ENCODE results near the gene DDX1.

DNA sequence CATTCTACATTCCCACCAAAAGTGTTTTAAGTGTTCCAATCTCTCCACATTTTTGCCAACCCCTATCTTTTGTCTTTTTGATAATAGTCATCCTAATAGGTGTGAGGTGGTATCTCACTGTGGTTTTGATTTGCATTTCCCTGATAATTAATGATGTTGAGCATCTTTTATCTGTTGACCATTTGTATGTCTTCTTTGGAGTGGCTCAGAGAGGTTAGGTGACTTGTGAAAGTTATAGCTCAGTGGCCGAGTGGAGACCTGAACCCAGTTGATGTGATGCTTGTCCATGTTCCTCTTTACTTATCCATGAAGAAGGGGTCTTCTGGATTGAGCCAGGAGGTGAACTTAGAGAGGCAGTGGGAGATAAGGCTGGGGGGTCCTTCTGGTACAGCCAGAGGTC, 78.8 kb downstream of the DDX1 start:
- TF ChIP-seq POLR2A (IDR thresholded peaks at IDR 0.05; ENCODE audit: low read depth, low read length) (no peak), MYC (IDR thresholded peaks at IDR 0.05; ENCODE audit: low read depth, low read length) (no peak), EZH2 (IDR thresholded peaks at IDR 0.05; ENCODE audit: borderline replicate concordance, low read depth, low read length, severe bottlenecking) (no peak)
- TF ChIP-seq, protein P1, sequence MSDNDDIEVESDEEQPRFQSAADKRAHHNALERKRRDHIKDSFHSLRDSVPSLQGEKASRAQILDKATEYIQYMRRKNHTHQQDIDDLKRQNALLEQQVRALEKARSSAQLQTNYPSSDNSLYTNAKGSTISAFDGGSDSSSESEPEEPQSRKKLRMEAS (IDR thresholded peaks at IDR 0.05; ENCODE audit: insufficient read depth, insufficient read length), result no peak
- TF ChIP-seq, protein P2, sequence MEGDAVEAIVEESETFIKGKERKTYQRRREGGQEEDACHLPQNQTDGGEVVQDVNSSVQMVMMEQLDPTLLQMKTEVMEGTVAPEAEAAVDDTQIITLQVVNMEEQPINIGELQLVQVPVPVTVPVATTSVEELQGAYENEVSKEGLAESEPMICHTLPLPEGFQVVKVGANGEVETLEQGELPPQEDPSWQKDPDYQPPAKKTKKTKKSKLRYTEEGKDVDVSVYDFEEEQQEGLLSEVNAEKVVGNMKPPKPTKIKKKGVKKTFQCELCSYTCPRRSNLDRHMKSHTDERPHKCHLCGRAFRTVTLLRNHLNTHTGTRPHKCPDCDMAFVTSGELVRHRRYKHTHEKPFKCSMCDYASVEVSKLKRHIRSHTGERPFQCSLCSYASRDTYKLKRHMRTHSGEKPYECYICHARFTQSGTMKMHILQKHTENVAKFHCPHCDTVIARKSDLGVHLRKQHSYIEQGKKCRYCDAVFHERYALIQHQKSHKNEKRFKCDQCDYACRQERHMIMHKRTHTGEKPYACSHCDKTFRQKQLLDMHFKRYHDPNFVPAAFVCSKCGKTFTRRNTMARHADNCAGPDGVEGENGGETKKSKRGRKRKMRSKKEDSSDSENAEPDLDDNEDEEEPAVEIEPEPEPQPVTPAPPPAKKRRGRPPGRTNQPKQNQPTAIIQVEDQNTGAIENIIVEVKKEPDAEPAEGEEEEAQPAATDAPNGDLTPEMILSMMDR (IDR thresholded peaks at IDR 0.05; ENCODE audit: extremely low read depth in 1 of 2, insufficient read depth in 1 of 2, low read depth in 1 of 2, low read length in 2 of 2), result no peak

Data from endothelial cell of umbilical vein (primary cell).